WTC11 (cell line): ENCODE measurements around the gene SAMD13. TPM values are rescaled to one million over a fixed set of nuclear protein-coding genes. Genes with fewer than 3 reads are reported as not detected.

Source experiments
- ATAC-seq: fragments of 200-7000 bp; cut with Tn5 transposase; 2 replicates; pipeline ENCODE4 v1.10.0; 2021; ENCODE audit warnings: mild to moderate bottlenecking, moderate library complexity
- CTCF ChIA-PET: fragments of 300-600 bp; sonication (Branson Sonifier 250); formaldehyde crosslinking; loops from one replicate; lab custom pipeline; 2021; ENCODE audit warnings: antibody characterized with exemption; lab: Charles Lee
- POLR2A ChIA-PET: fragments of 350-600 bp; sonication (Branson Sonifier 250); formaldehyde crosslinking; loops from one replicate; lab custom pipeline; 2021; ENCODE audit warnings: antibody characterized with exemption; lab: Charles Lee
- DNase-seq: peaks from one replicate; pipeline ENCODE4 v3.0.0; 2021; ENCODE audit warnings: low spot score
- H3K27ac Mint-ChIP-seq: 2 replicates; pipeline ENCODE4 v1.8.0; 2021; ENCODE audit warnings: mixed read lengths
- H3K27me3 Mint-ChIP-seq: 2 replicates; pipeline ENCODE4 v1.8.0; 2021; ENCODE audit warnings: low read depth, mild to moderate bottlenecking, moderate library complexity, mixed read lengths
- H3K36me3 Mint-ChIP-seq: 2 replicates; pipeline ENCODE4 v1.8.0; 2021; ENCODE audit warnings: mixed read lengths
- H3K4me1 Mint-ChIP-seq: 2 replicates; pipeline ENCODE4 v1.8.0; 2022; ENCODE audit warnings: mixed read lengths
- H3K4me3 Mint-ChIP-seq: 2 replicates; pipeline ENCODE4 v1.8.0; 2021; ENCODE audit warnings: mild to moderate bottlenecking, moderate library complexity, mixed read lengths
- H3K9me3 Mint-ChIP-seq: 2 replicates; pipeline ENCODE4 v1.8.0; 2021; ENCODE audit warnings: mixed read lengths
- CBFB ChIP-seq: sonication (generic); formaldehyde crosslinking; IDR thresholded peaks from 2 replicates; pipeline ENCODE4 v1.8.1; 2022; ENCODE audit warnings: mild to moderate bottlenecking, low read depth, missing genetic modification reagents
- CREM ChIP-seq: sonication (generic); formaldehyde crosslinking; IDR thresholded peaks from 2 replicates; pipeline ENCODE4 v1.8.1; 2022; ENCODE audit warnings: mild to moderate bottlenecking, missing genetic modification reagents, moderate library complexity
- EMX1 ChIP-seq: fragments of 250-450 bp; sonication (Bioruptor Pico); IDR thresholded peaks from 2 replicates; pipeline ENCODE4 v1.8.0; 2021; ENCODE audit warnings: mild to moderate bottlenecking
- FOXJ3 ChIP-seq: sonication (generic); formaldehyde crosslinking; IDR thresholded peaks from 2 replicates; pipeline ENCODE4 v1.9.0; 2021; ENCODE audit warnings: missing genetic modification reagents, mild to moderate bottlenecking, borderline replicate concordance
- FOXK1 ChIP-seq: sonication (generic); formaldehyde crosslinking; IDR thresholded peaks from 2 replicates; pipeline ENCODE4 v1.8.0; 2022; ENCODE audit warnings: mild to moderate bottlenecking, moderate library complexity, missing genetic modification reagents
- NR2C2 ChIP-seq: sonication (generic); formaldehyde crosslinking; IDR thresholded peaks from 2 replicates; pipeline ENCODE4 v1.8.0; 2022; ENCODE audit warnings: mild to moderate bottlenecking, missing genetic modification reagents
- NR3C1 ChIP-seq: sonication (generic); formaldehyde crosslinking; conservative IDR thresholded peaks from 2 replicates; pipeline ENCODE4 v1.8.1; 2023; ENCODE audit warnings: low read depth, mild to moderate bottlenecking, missing genetic modification reagents
- RELA ChIP-seq: sonication (generic); formaldehyde crosslinking; IDR thresholded peaks from 2 replicates; pipeline ENCODE4 v1.8.1; 2022; ENCODE audit warnings: missing genetic modification reagents, mild to moderate bottlenecking, borderline replicate concordance
- SMAD4 ChIP-seq: sonication (generic); formaldehyde crosslinking; IDR thresholded peaks from 2 replicates; pipeline ENCODE4 v1.8.0; 2022; ENCODE audit warnings: mild to moderate bottlenecking, missing genetic modification reagents
- TCF7 ChIP-seq: sonication (generic); formaldehyde crosslinking; IDR thresholded peaks from 2 replicates; pipeline ENCODE4 v1.8.0; 2022; ENCODE audit warnings: mild to moderate bottlenecking, low read depth, missing genetic modification reagents, moderate library complexity
- TEAD4 ChIP-seq: sonication (generic); formaldehyde crosslinking; IDR thresholded peaks from 2 replicates; pipeline ENCODE4 v1.8.0; 2022; ENCODE audit warnings: mild to moderate bottlenecking, missing genetic modification reagents
- ZNF263 ChIP-seq: sonication (generic); formaldehyde crosslinking; IDR thresholded peaks from 2 replicates; pipeline ENCODE4 v1.8.1; 2022; ENCODE audit warnings: low read depth, mild to moderate bottlenecking, moderate library complexity, missing genetic modification reagents
- ZNF317 ChIP-seq: sonication (generic); formaldehyde crosslinking; IDR thresholded peaks from 2 replicates; pipeline ENCODE4 v1.8.1; 2023; ENCODE audit warnings: low read depth, mild to moderate bottlenecking, moderate library complexity, missing genetic modification reagents, borderline replicate concordance
- ZNF396 ChIP-seq: fragments of 250-450 bp; sonication (Bioruptor Pico); IDR thresholded peaks from 2 replicates; pipeline ENCODE4 v1.8.0; 2021; ENCODE audit warnings: mild to moderate bottlenecking, moderate library complexity, borderline replicate concordance
- ZNF423 ChIP-seq: fragments of 250-450 bp; sonication (Bioruptor Pico); IDR thresholded peaks from 2 replicates; pipeline ENCODE4 v2.1.2; 2022; ENCODE audit warnings: mild to moderate bottlenecking, moderate library complexity
- total RNA-seq: library from RNA; stranded (reverse); gene quantifications from 3 replicates; pipeline ENCODE4 v1.2.3, GENCODE V29; 2021
- TF ChIP-seq, protein P1 (sequence below): fragments of 250-450 bp; sonication (Bioruptor Pico); IDR thresholded peaks from 2 replicates; pipeline ENCODE4 v1.9.0; 2021; ENCODE audit warnings: moderate library complexity, mild to moderate bottlenecking, inconsistent platforms, borderline replicate concordance
- TF ChIP-seq, protein P2 (sequence below): fragments of 250-450 bp; sonication (Bioruptor Pico); IDR thresholded peaks from 2 replicates; pipeline ENCODE4 v1.8.0; 2021; ENCODE audit warnings: mild to moderate bottlenecking
- TF ChIP-seq, protein P3 (sequence below): sonication (generic); formaldehyde crosslinking; IDR thresholded peaks from 2 replicates; pipeline ENCODE4 v1.8.1; 2022; ENCODE audit warnings: low read depth, mild to moderate bottlenecking, moderate library complexity, missing genetic modification reagents, borderline replicate concordance
- TF ChIP-seq, protein P4 (sequence below): fragments of 250-450 bp; sonication (Bioruptor Pico); IDR thresholded peaks from 2 replicates; pipeline ENCODE4 v2.1.2; 2022; ENCODE audit warnings: mild to moderate bottlenecking, moderate library complexity
- TF ChIP-seq, protein P5 (sequence below): sonication (generic); formaldehyde crosslinking; IDR thresholded peaks from 2 replicates; pipeline ENCODE4 v1.8.1; 2023; ENCODE audit warnings: mild to moderate bottlenecking, missing genetic modification reagents, moderate library complexity
- TF ChIP-seq, protein P6 (sequence below): sonication (generic); formaldehyde crosslinking; IDR thresholded peaks from 2 replicates; pipeline ENCODE4 v1.8.1; 2022; ENCODE audit warnings: low read depth, missing genetic modification reagents, borderline replicate concordance
- TF ChIP-seq, protein P7 (sequence below): sonication (generic); formaldehyde crosslinking; IDR thresholded peaks from 2 replicates; pipeline ENCODE4 v1.8.0; 2022; ENCODE audit warnings: mild to moderate bottlenecking, missing genetic modification reagents
- TF ChIP-seq, protein P8 (sequence below): sonication (generic); formaldehyde crosslinking; conservative IDR thresholded peaks from 2 replicates; pipeline ENCODE4 v1.8.1; 2023; ENCODE audit warnings: mild to moderate bottlenecking, low read depth, missing genetic modification reagents, moderate library complexity
- TF ChIP-seq, protein P9 (sequence below): sonication (generic); formaldehyde crosslinking; IDR thresholded peaks from 2 replicates; pipeline ENCODE4 v1.8.0; 2022; ENCODE audit warnings: mild to moderate bottlenecking, missing genetic modification reagents

SAMD13 gene
- total RNA-seq, 1 experiment from 2014 or later = 1.8 TPM

DNA sequence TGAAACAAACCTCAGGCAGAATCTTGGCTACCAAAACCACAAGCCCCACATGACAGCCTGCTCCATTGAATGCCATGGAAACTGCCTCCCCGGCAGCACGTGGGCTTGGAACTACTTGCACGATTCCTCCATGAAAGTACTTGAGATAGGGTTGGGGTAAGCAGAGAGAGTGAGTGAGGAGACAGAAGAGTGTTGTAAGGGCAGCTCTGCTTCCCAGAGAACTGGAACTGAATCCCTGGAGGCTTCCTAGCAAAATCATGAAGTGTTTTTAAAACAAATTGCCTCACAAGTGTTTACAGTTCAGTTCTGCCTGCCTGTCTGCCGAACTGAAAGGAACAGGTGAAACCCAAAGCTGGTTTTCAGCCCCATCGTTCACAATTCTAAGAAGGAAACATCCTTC lies 61.5 kb downstream of the SAMD13 start:
- CTCF ChIA-PET = no interaction called here
- POLR2A ChIA-PET = no interaction called here
- DNase-seq = no peak
- TF ChIP-seq CREM (CRISPR knock-in tag) (no peak), CBFB (CRISPR knock-in tag) (no peak), EMX1 (CRISPR knock-in tag) (no peak), TCF7 (CRISPR knock-in tag) (no peak), SMAD4 (CRISPR knock-in tag) (no peak), ZNF423 (no peak), FOXK1 (CRISPR knock-in tag) (no peak), ZNF317 (CRISPR knock-in tag) (no peak), NR3C1 (CRISPR knock-in tag) (no peak), FOXJ3 (no peak)
- TF ChIP-seq, protein P1, sequence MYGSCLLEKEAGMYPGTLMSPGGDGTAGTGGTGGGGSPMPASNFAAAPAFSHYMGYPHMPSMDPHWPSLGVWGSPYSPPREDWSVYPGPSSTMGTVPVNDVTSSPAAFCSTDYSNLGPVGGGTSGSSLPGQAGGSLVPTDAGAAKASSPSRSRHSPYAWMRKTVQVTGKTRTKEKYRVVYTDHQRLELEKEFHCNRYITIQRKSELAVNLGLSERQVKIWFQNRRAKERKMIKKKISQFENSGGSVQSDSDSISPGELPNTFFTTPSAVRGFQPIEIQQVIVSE = no peak
- TF ChIP-seq, protein P2, sequence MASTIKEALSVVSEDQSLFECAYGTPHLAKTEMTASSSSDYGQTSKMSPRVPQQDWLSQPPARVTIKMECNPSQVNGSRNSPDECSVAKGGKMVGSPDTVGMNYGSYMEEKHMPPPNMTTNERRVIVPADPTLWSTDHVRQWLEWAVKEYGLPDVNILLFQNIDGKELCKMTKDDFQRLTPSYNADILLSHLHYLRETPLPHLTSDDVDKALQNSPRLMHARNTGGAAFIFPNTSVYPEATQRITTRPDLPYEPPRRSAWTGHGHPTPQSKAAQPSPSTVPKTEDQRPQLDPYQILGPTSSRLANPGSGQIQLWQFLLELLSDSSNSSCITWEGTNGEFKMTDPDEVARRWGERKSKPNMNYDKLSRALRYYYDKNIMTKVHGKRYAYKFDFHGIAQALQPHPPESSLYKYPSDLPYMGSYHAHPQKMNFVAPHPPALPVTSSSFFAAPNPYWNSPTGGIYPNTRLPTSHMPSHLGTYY (CRISPR knock-in tag) = no peak
- TF ChIP-seq, protein P3, sequence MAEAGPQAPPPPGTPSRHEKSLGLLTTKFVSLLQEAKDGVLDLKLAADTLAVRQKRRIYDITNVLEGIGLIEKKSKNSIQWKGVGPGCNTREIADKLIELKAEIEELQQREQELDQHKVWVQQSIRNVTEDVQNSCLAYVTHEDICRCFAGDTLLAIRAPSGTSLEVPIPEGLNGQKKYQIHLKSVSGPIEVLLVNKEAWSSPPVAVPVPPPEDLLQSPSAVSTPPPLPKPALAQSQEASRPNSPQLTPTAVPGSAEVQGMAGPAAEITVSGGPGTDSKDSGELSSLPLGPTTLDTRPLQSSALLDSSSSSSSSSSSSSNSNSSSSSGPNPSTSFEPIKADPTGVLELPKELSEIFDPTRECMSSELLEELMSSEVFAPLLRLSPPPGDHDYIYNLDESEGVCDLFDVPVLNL (CRISPR knock-in tag) = no peak
- TF ChIP-seq, protein P4, sequence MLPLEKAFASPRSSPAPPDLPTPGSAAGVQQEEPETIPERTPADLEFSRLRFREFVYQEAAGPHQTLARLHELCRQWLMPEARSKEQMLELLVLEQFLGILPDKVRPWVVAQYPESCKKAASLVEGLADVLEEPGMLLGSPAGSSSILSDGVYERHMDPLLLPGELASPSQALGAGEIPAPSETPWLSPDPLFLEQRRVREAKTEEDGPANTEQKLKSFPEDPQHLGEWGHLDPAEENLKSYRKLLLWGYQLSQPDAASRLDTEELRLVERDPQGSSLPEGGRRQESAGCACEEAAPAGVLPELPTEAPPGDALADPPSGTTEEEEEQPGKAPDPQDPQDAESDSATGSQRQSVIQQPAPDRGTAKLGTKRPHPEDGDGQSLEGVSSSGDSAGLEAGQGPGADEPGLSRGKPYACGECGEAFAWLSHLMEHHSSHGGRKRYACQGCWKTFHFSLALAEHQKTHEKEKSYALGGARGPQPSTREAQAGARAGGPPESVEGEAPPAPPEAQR = no peak
- TF ChIP-seq, protein P5, sequence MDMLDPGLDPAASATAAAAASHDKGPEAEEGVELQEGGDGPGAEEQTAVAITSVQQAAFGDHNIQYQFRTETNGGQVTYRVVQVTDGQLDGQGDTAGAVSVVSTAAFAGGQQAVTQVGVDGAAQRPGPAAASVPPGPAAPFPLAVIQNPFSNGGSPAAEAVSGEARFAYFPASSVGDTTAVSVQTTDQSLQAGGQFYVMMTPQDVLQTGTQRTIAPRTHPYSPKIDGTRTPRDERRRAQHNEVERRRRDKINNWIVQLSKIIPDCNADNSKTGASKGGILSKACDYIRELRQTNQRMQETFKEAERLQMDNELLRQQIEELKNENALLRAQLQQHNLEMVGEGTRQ (CRISPR knock-in tag) = no peak
- TF ChIP-seq, protein P6, sequence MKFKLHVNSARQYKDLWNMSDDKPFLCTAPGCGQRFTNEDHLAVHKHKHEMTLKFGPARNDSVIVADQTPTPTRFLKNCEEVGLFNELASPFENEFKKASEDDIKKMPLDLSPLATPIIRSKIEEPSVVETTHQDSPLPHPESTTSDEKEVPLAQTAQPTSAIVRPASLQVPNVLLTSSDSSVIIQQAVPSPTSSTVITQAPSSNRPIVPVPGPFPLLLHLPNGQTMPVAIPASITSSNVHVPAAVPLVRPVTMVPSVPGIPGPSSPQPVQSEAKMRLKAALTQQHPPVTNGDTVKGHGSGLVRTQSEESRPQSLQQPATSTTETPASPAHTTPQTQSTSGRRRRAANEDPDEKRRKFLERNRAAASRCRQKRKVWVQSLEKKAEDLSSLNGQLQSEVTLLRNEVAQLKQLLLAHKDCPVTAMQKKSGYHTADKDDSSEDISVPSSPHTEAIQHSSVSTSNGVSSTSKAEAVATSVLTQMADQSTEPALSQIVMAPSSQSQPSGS (CRISPR knock-in tag) = no peak
- TF ChIP-seq, protein P7, sequence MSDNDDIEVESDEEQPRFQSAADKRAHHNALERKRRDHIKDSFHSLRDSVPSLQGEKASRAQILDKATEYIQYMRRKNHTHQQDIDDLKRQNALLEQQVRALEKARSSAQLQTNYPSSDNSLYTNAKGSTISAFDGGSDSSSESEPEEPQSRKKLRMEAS = no peak
- Mint-ChIP-seq H3K36me3 (no peaks in the 10 kb centered on the region), H3K9me3 (peaks cover 6% of the 10 kb centered on the region), H3K4me3 (no peak overlapping the region), H3K27me3 (no peaks in the 10 kb centered on the region; the same call in 1 of the 2 replicates), H3K4me1 (no peaks in the 10 kb centered on the region), H3K27ac (no peak overlapping the region)
- no peak for ATAC-seq

DNA sequence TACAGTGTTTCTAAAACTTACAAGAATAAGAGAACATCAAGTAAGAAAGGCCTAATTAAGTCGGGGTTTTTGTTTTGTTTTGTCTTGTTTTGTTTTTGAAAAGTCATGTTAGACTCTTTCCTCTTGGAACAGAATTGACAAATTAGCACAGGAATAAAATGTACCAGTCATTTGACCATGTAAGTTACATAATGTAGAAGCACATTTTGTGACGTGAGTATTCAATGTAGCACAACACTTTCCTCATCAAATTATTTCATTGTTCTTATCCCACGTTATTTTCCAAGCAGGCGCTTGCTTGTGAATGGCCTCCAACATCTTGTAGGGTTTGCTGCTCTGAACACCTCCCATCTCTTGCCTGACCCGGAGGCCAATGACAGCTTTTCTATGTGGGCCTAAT lies 62.1 kb downstream of the SAMD13 start:
- Mint-ChIP-seq H3K27ac (no peak overlapping the region), H3K36me3 (no peaks in the 10 kb centered on the region), H3K4me1 (no peaks in the 10 kb centered on the region), H3K9me3 (0 out of 2 replicates have a peak, but pooled peaks cover 5% of the 10 kb centered on the region), H3K4me3 (no peak overlapping the region), H3K27me3 (no peaks in the 10 kb centered on the region; the same call in 1 of the 2 replicates)
- ChIA-PET POLR2A (no interaction called here), CTCF (no interaction called here)
- ATAC-seq = no peak
- no peak for DNase-seq
- TF ChIP-seq, protein P8, sequence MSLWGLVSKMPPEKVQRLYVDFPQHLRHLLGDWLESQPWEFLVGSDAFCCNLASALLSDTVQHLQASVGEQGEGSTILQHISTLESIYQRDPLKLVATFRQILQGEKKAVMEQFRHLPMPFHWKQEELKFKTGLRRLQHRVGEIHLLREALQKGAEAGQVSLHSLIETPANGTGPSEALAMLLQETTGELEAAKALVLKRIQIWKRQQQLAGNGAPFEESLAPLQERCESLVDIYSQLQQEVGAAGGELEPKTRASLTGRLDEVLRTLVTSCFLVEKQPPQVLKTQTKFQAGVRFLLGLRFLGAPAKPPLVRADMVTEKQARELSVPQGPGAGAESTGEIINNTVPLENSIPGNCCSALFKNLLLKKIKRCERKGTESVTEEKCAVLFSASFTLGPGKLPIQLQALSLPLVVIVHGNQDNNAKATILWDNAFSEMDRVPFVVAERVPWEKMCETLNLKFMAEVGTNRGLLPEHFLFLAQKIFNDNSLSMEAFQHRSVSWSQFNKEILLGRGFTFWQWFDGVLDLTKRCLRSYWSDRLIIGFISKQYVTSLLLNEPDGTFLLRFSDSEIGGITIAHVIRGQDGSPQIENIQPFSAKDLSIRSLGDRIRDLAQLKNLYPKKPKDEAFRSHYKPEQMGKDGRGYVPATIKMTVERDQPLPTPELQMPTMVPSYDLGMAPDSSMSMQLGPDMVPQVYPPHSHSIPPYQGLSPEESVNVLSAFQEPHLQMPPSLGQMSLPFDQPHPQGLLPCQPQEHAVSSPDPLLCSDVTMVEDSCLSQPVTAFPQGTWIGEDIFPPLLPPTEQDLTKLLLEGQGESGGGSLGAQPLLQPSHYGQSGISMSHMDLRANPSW = no peak
- no peak for TF ChIP-seq ZNF396
- TF ChIP-seq ZNF263 (CRISPR knock-in tag) = no peak
- no peak for TF ChIP-seq EMX1 (CRISPR knock-in tag)
- TF ChIP-seq RELA (CRISPR knock-in tag) = no peak
- TF ChIP-seq NR2C2 (CRISPR knock-in tag) = no peak
- no peak for TF ChIP-seq TEAD4 (CRISPR knock-in tag)
- TF ChIP-seq, protein P9, sequence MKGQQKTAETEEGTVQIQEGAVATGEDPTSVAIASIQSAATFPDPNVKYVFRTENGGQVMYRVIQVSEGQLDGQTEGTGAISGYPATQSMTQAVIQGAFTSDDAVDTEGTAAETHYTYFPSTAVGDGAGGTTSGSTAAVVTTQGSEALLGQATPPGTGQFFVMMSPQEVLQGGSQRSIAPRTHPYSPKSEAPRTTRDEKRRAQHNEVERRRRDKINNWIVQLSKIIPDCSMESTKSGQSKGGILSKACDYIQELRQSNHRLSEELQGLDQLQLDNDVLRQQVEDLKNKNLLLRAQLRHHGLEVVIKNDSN (CRISPR knock-in tag) = no peak
